Endothelial cell of umbilical vein (primary cell): ENCODE results near the gene C21orf58.

ENCODE experiments used
- CTCF ChIP-seq, 2 donors: IDR thresholded peaks; 1 replicate in 1 of 2; 2 replicates in 1 of 2; pipeline ENCODE4 v1.5.1; 2011; ENCODE audit warnings: low read length in 2 of 2, mild to moderate bottlenecking in 2 of 2, moderate library complexity in 2 of 2, control low read depth in 1 of 2, inconsistent platforms in 1 of 2, low read depth in 1 of 2; ENCODE audit not compliant: insufficient read depth in 1 of 2; ENCODE audit errors: extremely low read depth in 1 of 2
- EZH2 ChIP-seq: IDR thresholded peaks from 2 replicates; pipeline ENCODE4 v1.6.1; 2012; ENCODE audit warnings: borderline replicate concordance, low read depth, mild to moderate bottlenecking, moderate library complexity, low read length, inconsistent platforms; ENCODE audit not compliant: severe bottlenecking
- MAX ChIP-seq: IDR thresholded peaks from 2 replicates; pipeline ENCODE4 v1.6.1; 2011; ENCODE audit not compliant: insufficient read depth, insufficient read length
- POLR2A ChIP-seq: IDR thresholded peaks from 2 replicates; pipeline ENCODE4 v1.6.1; 2012; ENCODE audit warnings: low read depth, mild to moderate bottlenecking, control low read depth, low read length

- TF ChIP-seq CTCF (IDR thresholded peaks at IDR 0.05; ENCODE audit: extremely low read depth in 1 of 2, insufficient read depth in 1 of 2, low read depth in 1 of 2, low read length in 2 of 2) (no peak), POLR2A (no peak), EZH2 (no peak), MAX (no peak)
Observed at GRCh38 chr21:46294647-46295176, 29.0 kb downstream of the C21orf58 start.
